ENCODE measurements around the gene ERICH6. TPM values are rescaled to one million over a fixed set of nuclear protein-coding genes. Genes with fewer than 3 reads are reported as not detected.

The ERICH6 gene
- total and polyA plus RNA-seq, 2 donors (not counting 3 experiments of a cell fraction or from before 2014, with no cell fraction given) = not detected

DNA sequence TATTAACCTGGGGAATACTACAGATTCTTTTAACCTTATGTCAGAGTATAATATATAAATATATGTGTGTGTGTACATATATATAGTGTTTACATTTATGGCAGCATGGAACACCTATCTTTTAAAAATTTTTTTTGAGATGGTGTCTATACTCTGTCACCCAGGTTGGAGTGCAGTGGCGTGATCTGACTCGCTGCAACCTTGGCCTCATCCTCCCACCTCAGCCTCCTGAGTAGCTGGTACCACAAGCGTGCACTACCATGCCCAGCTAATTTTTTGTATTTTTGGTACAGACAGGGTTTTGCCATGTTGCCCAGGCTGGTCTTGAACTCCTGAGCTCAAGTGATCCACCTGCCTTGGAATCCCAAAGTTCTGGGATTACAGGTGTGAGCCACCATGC is 18.5 kb upstream of the ERICH6 start:
- Histone ChIP-seq H3K27ac (ENCODE audit: insufficient read depth, low read depth, low read length) (no peak overlapping the region), H3K4me1 (ENCODE audit: control insufficient read depth, extremely low read depth, insufficient read depth, low read length) (no peaks in the 10 kb centered on the region), H3K4me2 (ENCODE audit: insufficient read depth, low read length) (no peak overlapping the region), H3K9me3 (replicated peaks; ENCODE audit: control insufficient read depth, insufficient read depth, low read length) (no peaks in the 10 kb centered on the region), H3K4me3 (replicated peaks in 1 of 3; ENCODE audit: insufficient read depth in 1 of 3, low read depth in 1 of 3, low read length in 3 of 3) (no peak overlapping the region), H3K79me2 (ENCODE audit: control insufficient read depth, insufficient read depth, low read length) (no peaks in the 10 kb centered on the region), H3K36me3 (ENCODE audit: control insufficient read depth in 2 of 2, extremely low read depth in 1 of 2, insufficient read depth in 2 of 2, low read length in 2 of 2) (no peaks in the 10 kb centered on the region), H4K20me1 (replicated peaks; ENCODE audit: control insufficient read depth, extremely low read depth, insufficient read depth, low read length) (no peaks in the 10 kb centered on the region), H3K9ac (replicated peaks; ENCODE audit: extremely low read depth, insufficient read depth, low read length) (no peak overlapping the region), H3K27me3 (ENCODE audit: control insufficient read depth in 2 of 2, insufficient read depth in 2 of 2, low read length in 2 of 2) (peaks cover 0 to 2% of the 10 kb centered on the region in 2 experiments), H2AFZ (ENCODE audit: low read depth, low read length) (no peak overlapping the region), H3K9me1 (replicated peaks; ENCODE audit: control insufficient read depth, extremely low read depth, insufficient read depth, low read length) (no peaks in the 10 kb centered on the region)
- no peak for DNase-seq (ENCODE audit: low read depth, low spot score)
- TF ChIP-seq, protein P1, sequence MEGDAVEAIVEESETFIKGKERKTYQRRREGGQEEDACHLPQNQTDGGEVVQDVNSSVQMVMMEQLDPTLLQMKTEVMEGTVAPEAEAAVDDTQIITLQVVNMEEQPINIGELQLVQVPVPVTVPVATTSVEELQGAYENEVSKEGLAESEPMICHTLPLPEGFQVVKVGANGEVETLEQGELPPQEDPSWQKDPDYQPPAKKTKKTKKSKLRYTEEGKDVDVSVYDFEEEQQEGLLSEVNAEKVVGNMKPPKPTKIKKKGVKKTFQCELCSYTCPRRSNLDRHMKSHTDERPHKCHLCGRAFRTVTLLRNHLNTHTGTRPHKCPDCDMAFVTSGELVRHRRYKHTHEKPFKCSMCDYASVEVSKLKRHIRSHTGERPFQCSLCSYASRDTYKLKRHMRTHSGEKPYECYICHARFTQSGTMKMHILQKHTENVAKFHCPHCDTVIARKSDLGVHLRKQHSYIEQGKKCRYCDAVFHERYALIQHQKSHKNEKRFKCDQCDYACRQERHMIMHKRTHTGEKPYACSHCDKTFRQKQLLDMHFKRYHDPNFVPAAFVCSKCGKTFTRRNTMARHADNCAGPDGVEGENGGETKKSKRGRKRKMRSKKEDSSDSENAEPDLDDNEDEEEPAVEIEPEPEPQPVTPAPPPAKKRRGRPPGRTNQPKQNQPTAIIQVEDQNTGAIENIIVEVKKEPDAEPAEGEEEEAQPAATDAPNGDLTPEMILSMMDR (IDR thresholded peaks at IDR 0.05; ENCODE audit: extremely low read depth in 1 of 2, insufficient read depth in 1 of 2, low read depth in 1 of 2, low read length in 2 of 2) = no peak
- TF ChIP-seq POLR2AphosphoS5 (IDR thresholded peaks at IDR 0.05; ENCODE audit: insufficient read depth, low read depth, low read length) (no peak), POLR2A (IDR thresholded peaks at IDR 0.05; ENCODE audit: low read depth, low read length) (no peak), FOS (IDR thresholded peaks at IDR 0.05; ENCODE audit: borderline replicate concordance, insufficient read depth, low read length) (no peak), EZH2 (IDR thresholded peaks at IDR 0.05; ENCODE audit: borderline replicate concordance, low read depth, low read length, severe bottlenecking) (no peak), GATA2 (IDR thresholded peaks at IDR 0.05; ENCODE audit: insufficient read depth, insufficient read length, low read depth, low read length) (no peak), MYC (IDR thresholded peaks at IDR 0.05; ENCODE audit: low read depth, low read length) (no peak), JUN (IDR thresholded peaks at IDR 0.05; ENCODE audit: borderline replicate concordance, insufficient read depth, insufficient read length, low read depth) (no peak)
- TF ChIP-seq, protein P2, sequence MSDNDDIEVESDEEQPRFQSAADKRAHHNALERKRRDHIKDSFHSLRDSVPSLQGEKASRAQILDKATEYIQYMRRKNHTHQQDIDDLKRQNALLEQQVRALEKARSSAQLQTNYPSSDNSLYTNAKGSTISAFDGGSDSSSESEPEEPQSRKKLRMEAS (IDR thresholded peaks at IDR 0.05; ENCODE audit: insufficient read depth, insufficient read length) = no peak
- intact Hi-C loops (cut with micrococcal nuclease) (loop anchor here (5.0 kb wide), 1 partner anchor 195 kb away; no protein-coding TSS in a partner anchor), dilution Hi-C loops (cut with MboI; ENCODE audit: extremely low pct_ligation_motif_present, low sequenced_read_pairs) (no loop called here)
- ChIA-PET CTCF (interaction anchor here (0.6 to 4.6 kb wide), 18 partner anchors 7 to 423 kb away, joined by 3 to 39 read pairs (median 4); partner anchors contain the start of genes ERICH6, MED12L and SIAH2), POLR2A (no interaction called here)
- FAIRE-seq = no peak
- no TSS peak for BruUV-seq (replicated peaks)
